NCI-H2196 (cell line): ENCODE data around the gene PSMD10.

Experiments
- DNase-seq: peaks from one replicate; lab custom pipeline; 2025; ENCODE audit not compliant: unreplicated experiment; lab: John Stamatoyannopoulos, UW

Gene PSMD10

DNA sequence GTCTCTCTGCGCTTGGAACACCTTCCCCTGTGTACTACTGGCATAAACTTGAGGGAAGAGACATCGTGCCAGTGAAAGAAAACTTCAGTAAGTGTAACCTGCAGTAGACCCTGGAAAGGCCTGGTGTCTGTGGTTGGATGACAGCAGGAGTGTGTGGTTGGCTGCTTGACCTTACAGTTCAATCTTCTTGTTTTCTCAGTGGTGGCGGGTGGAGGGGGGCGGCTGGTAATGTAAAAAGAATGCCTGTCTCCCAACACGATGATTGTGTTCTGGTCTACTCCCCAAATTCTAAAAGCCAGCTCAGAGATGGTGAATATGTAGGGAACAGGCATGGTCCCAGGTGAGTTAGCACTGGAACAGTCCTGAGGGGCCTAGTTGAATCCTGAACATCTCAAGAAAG lies 18.6 kb downstream of the PSMD10 start:
- DNase-seq, result no peak

DNA sequence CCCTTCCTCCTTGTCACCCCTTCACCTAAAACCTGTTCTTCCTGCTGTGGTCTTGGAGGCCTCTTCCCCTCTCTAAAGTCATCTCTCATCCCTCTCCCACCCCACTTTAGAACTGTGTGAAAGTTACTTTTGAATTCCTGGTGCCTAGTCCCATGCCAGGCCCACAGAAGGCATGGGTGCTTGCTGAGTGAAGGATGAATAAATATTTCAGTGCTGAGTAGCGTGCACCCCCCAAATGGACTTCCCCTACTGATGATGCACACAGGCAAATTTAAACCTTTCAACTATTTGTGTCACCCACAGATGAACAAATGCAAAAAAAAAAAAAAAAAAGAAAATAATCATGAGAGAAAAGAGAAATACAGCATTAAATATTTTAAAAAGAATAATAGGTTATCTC lies 19.8 kb downstream of the PSMD10 start:
- DNase-seq, result no peak

DNA sequence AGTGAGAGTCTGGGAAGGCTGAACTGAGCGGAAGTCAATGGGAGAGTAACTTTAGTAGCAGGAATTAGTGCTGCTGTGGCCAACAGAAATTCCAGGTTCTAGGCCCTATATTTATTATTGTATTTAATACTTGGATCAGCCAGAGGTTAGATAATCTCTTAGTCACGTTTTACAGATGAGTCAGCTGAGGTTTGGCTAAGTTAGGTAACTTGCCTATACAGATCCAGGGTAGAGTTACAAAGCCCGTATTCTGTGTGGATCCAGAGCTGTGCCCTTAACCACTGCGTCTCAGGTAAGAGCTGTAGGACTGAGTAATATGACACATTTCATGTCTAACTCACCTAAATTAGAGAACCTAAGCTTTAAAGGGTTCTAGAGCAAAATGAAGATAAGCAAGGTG lies 20.5 kb downstream of the PSMD10 start:
- DNase-seq, result peak; percentile 1

DNA sequence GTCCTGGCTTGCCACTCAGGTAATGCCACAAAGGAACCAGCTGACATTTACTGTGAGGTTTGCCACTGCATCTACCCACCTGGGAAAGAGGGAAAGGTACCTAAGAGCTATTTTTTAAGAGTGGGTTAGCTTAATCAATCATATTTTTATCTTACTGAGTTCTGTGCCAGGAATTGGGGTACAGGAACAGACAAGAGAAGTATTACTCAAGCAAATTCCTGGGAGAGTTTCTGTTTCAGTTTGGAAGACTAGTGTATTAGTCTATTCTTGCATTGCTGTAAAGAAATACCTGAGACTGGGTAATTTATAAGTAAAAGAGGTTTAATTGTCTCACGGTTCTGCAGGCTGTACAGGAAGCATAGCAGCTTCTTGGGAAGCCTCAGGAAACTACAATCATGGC lies 23.2 kb downstream of the PSMD10 start:
- no peak for DNase-seq

DNA sequence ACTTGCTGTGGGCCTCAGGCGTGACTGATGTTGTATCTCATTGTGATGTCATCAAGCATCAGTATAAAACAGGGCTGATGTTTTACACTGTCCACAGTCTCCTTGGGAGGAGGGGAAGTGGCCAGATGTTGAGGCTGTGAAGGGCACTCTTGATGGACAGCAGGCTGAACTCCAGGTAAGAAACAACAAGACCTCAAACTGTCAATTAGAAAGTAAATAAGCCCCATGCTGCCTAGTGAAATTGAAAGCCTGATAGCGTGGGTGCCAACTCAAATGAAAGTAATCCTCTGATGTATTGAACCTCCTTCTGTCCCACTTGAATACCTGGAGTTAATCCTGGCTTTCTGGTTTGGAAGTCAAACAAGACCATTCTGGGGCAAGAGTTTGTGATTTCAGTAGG lies 26.7 kb downstream of the PSMD10 start:
- DNase-seq, result no peak

DNA sequence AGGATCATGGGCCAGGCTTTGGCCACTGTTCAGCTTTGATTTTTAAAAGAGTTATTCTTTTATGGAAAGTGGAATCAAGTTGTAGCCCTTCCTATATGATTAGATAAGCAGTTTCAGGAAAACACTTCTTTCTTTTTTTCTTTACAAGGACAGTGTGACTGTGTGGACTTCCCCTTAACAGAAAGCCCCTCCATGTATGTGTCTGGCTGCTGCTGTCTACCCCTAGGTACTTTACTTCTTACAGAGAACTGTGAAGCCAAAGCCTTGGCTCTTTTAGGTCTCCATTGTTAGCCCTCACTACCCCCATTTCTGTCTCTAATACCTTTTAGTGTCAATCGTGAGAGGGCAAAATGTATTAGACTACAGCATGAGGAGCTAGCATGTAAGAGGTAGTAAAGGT lies 27.3 kb downstream of the PSMD10 start:
- DNase-seq, result no peak

DNA sequence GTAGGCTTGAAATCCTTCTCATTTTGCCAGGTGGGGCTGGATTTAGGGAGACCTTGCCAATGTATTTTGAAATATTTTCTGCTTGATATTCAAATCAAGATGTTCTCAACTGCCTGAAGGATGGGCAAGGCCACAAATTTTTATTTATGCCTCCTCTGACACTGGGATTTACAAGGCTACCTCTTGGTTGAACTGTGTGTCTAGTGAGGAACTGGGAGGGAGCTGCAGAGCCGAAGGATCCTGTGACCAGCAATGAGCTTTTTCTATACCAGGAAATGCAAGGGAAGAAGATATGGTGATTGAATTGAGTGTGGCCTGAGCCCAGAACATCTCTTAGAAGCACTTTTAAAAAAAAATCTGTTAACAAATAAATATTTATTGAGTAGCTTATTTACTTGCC lies 31.5 kb downstream of the PSMD10 start:
- DNase-seq, result no peak

GRCh38 chrX:108055546-108055945 lies 35.8 kb downstream of the PSMD10 start:
- DNase-seq, result no peak

DNA sequence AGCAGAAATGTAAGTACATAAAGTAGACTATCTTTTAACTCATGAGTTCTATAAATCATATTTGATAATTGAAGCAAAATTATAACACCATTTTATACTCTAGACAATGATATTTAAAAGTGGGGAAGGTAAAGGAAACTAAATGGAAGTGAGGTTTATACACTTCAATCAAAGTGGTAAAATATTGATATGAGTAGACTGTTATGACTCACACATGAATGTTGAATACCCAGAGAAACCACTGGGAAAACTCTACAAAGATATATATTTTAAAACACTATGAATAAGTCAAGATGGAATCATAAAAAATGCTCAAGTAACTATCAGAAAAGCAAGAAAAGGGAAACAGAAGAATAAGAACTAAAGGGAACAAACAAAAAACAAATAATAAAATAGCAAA lies 38.1 kb downstream of the PSMD10 start:
- no peak for DNase-seq

GRCh38 chrX:108049649-108050048 lies 41.7 kb downstream of the PSMD10 start:
- DNase-seq, result no peak

DNA sequence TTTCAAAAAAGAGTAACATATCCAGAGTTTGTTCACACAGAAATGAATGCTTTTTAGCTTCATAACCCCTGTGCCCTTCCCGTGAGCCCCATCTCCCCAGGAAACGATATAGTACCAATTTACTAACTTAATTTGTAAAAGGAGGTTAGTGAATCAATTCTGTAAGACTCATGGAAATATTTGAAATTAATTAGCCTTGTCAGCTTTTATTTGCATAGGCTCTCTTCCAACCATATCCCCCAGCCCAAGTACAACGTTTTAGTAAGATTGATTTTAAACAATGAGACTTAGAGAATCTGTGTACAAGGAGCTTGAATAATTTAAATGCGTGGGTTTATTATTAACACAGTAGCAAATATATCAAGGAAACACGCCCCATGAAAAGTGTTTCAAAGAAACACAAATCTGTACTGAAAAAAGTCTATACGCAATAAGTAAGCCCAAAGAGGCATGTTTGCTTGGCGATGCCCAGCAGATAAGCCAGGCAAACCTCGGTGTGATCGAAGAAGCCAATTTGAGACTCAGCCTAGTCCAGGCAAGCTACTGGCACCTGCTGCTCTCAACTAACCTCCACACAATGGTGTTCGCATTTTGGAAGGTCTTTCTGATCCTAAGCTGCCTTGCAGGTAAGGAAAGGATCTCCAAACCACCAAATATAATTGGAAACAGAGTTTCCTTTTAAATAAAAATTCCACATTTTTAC lies 46.6 kb downstream of the PSMD10 start, which contains the start of gene VSIG1:
TSS of gene VSIG1 (plus strand) at position 512 of the 703 bp plus-strand sequence. CDS start at position 578, 66 bp downstream.
- DNase-seq, result no peak

DNA sequence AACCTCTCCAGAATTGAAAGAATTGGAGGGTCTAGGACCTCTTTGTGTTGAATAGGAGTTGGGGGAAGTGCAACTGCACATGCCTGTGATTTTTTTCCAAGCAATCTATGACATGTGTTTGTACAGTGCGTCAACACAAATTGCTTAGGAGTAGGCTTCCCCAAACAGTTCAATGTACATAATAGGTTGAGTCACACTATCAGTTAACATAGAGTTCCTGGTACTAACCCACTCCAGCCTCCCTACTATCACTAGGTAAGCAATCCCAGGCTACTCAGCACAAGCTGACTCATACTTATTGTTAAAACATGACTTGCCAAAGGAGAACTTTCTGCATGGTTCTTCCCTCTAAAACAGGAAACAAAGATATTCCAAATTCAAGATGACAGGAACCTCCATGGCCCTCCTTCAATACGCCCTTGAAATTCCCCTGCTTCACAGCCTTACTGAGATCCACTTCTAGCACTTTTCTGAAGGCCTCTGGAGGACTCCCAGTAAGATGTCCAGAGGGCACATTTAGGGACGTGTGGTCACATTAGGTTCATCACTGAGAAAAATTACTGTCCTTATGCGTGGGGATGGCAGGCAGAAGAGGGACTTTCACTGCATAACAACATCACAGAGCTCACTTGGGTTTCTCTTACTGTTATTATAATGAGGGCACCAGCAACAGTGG lies 54.9 kb downstream of the PSMD10 start:
- peak; percentile 23 for DNase-seq

GRCh38 chrX:108034725-108035124 lies 56.6 kb downstream of the PSMD10 start:
- DNase-seq, result no peak
